Nucleus accumbens (tissue), 56 donors: ENCODE data around the gene LGALS7B.
"Not testable (repeated sequence)": the region's sequence is repeated elsewhere in the genome, so short reads cannot be mapped to it uniquely, and the experiment has no call there.

Experiments
- DNase-seq, 56 donors: peaks; one replicate each; lab custom pipeline; 2025; lab: John Stamatoyannopoulos, UW

LGALS7B gene

DNA sequence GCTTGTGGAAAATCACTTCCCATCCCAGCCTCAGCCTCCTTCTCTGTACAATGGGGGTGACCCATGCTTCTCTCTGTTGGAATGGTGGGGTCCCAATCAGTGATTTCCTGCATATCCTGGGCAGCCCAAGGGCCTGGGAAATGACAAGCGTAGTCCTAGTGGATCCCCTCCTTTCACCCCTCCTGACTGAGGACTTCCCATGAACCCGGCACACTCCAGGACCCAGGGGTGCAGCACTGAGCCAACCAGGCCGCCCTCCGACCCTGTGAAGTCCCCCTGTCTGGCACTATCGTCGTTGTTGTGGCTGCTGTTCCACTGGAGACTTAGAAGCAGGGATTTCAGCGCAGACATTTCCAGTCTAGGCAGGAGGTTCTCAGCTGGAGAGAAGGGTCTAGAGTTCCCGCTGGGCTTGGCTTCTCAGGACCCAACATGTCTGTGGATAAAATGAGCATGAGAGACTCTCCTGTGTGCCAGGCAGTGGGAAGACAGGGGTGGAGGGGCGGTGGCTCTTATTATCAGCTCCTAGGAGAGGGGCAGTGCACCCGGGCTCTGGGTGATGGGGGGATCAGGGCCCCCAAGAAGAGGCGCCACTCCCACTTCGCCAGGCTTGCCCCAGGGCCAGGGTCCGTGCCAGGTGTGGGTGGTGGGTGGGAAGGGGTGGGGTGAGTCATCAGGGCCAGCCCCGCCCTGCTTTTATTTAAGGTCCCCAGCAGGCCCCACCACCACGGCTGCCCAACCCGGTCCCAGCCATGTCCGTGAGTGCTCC, at the start of gene LGALS7B:
TSS of gene LGALS7B (plus strand) at position 723 of the 766 bp plus-strand sequence. CDS start at position 750, 27 bp downstream.
- DNase-seq = no peak

DNA sequence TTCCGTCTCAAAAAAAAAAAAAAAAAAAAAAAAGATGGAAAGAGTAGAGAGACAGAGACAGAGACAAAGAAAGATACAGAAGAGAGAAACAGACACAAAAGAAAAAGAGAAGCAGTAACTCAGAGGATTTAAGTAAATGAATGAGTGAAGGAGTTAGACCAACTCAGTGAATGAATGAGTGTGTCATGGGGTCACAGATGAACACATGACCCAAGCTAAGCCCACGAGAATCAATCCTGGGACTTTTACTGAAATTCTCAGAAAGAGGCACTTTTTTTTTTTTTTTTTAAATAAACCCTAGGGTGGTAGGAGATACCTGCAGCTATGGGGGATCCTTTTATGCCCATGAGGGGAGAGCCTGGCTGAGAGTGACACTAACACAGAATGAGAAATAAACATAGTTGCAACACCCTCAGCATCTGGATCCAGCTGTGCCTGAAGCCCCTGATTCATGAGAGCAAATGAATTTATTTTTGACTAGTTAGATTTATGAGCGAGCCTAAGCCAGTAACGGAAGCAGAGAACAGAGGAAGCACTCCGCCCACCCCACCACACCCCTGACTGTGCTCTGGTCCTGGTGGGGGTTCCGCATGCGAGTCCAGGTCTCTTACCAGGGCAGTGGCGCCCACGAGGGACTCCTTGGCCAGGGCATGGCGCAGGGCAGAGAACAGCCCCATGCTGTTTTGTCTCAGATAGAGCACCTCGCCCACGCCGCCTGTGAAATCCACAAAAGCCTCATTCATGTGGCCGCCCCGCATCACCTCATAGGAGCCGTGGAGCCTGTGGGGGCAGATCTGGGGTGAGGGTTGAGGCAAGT, 49.4 kb upstream of the LGALS7B start:
- no peak for DNase-seq

DNA sequence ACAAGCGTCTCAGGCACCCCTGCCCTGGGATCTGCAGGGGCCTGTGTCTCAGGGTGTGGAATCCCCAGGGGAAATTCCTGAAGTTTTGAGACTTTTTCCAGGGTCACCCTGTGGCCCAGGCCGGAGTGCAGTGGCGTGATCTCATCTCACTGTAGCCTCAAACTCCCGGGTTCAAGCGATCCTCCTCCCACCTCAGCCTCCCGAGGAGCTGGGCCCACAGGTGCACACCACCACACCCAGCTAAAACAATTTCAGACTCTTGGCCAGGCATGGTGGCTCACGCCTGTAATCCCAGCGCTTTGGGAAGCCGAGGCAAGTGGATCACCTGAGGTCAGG, 48.8 kb upstream of the LGALS7B start:
- no peak for DNase-seq

DNA sequence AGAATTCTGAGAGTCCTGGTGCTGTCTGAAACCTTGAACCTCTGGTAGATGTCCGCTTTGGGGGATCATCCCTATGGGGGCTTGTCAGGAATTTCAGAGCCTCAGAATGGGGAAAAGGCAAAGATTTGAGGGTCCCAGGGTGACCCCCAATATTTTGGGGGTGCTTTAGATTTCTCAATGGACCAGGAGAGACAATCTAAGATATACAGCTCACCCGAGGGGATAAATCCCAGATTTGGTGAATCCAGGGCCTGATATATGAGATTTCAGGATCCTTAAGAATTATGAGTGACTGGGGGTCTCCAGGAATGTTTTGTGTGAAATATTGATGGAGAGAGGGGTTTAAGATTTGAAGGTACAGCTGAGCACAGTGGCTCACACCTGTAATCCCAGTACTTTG, 48.1 kb upstream of the LGALS7B start:
- no peak for DNase-seq

DNA sequence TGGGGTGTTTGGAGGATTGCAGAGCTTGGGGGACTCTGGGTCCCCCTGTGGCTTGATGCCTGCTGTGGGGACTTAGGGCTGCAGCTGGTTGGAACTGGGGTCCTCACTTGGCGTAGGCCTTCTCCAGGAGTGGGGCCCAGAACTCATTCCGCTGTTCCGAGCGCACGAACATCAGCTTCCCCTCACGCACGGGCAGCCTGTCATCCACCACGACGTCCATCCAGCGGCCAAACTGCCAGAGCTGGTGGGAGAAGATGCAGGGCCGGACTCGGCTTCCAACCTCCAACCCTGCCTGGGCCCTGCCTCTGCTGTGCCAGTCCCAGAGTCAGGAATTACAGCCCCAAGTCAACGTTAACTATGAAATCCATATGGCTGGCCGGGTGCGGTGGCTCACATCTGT, 47.3 kb upstream of the LGALS7B start:
- no peak for DNase-seq

DNA sequence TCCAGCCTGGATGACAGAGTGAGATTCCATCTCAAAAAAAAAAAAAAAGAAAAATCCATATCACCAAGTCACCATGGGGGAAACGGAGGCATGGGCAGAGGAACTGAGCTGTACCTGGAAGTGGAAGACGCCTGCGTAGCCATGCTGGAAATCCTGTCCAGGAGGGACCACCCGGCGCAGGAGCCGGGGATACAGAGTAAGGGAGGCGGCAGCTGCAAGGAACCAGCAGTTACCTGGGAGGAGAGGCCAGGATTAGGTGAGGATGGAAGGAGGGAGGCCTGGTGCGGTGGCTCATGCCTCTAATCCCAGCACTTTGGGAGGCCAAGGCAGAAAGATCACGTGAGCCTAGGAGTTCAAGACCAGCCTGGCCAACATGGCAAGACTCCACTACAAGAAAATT, 46.7 kb upstream of the LGALS7B start:
- DNase-seq = no peak

DNA sequence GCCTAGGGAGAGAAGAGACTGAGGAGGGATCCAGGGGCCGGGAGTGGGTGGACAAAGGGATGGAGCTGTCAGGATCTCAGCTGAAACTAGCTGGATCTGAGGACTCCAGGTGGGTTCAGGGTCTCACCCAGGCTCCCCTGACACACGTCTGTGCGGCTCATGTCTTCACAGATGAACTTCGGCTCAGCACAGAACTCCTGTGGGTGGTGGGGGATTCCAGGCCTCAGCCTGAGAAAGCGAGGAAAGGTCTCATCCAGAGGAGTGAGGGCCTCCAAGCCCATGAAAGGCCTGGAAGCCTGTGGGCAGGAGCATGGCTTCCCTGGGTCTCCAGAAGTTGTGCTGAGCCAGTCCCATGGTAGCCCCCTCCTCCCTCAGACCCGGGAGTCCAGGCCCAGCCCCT, 46.1 kb upstream of the LGALS7B start:
- no peak for DNase-seq

DNA sequence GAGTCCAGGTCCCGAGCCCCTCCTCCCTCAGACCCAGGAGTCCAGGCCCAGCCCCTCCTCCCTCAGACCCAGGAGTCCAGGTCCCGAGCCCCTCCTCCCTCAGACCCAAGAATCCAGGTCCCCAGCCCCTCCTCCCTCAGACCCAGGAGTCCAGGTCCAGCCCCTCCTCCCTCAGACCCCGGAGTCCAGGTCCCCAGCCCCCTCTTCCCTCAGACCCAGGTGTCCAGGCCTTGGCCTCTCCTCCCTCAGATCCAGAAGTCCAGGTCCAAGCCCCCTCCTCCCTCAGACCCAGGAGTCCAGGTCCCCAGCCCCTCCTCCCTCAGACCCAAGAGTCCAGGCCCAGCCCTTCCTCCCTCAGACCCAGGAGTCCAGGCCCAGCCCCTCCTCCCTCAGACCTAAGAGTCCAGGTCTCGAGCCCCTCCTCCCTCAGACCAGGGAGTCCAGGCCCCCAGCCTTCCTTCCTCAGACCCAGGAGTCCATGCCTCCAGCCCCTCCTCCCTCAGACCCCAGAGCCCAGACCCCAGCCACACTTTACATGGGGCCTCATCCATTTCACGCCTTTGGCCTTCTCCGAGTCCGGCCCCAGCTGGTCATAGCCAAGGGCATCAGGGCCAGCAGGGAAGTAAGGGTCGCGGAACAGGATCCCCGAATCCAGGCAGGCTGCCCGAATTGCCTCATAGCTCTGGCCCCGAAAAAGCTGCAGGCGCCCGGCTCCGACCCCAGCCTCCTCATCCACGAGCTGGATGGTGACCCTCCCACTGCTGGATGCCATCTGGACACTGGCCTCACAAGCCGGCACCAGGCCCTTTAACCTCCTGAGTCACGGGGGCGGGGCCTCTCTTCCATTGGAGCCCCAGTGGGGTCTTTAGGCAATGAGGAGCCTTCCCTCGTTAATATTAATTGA, 45.4 kb upstream of the LGALS7B start:
- no peak for DNase-seq

DNA sequence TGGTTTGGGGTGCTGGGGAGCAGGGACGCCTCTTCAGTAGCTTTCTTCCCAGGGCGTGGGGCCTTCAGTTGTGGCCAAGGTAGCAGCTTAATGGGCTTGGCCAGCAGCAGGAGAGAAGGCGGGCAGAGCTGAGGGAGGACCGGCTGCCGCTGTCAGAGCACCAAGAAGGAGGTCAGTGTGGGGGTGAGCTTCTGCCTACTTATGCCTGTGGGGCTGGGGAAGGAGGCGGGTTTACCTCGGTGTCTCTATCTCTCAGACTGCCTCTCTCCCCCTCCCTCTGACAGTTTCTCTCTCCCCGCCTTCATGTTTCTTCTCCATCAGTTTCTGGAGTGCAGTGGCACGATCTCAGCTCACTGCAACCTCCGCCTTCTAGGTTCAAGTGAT, 44.7 kb upstream of the LGALS7B start, which contains the start of gene CAPN12:
TSS of gene CAPN12 (minus strand) at position 177 of the 384 bp plus-strand sequence. CDS start 309 bp downstream, outside the sequence.
- DNase-seq = no peak

DNA sequence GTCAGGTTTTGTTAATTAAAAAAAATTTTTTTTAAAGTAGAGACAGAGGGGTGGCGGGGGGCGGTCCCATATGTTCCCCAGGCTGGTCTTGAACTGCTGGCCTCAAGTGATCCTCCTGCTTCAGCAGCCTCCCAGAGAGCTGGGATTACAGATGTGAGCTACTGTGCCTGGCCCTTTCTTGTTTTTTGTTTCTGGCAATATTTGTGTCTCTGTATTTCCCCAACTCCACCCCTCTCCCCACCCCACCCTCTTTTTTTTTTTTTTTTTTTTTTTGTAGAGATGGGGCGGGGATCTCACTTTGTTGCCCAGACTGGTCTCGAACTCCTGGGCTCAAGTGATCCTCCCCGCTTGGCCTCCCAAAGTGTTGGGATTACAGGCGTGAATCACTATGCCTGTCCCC, 44.1 kb upstream of the LGALS7B start:
- DNase-seq = no peak

DNA sequence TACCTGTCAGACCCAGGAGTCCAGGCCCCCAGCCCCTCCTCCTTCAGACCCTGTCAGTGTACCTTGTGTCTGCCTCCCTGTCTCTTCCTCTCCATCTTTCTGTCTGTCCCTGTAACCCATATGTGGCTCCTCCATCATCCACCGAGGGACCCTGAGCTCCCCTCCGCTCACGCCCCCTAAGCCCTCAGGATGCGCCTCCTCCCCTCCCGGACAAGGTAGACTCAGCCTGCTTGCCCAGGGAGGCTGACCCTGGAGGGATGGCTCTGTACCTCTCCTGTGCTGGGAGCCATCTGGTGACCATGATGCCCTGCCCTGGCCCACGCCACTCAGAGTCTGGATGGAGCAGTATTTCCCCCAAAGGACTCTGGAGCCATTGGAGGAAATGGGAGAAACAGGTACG, 43.7 kb upstream of the LGALS7B start:
- no peak for DNase-seq

DNA sequence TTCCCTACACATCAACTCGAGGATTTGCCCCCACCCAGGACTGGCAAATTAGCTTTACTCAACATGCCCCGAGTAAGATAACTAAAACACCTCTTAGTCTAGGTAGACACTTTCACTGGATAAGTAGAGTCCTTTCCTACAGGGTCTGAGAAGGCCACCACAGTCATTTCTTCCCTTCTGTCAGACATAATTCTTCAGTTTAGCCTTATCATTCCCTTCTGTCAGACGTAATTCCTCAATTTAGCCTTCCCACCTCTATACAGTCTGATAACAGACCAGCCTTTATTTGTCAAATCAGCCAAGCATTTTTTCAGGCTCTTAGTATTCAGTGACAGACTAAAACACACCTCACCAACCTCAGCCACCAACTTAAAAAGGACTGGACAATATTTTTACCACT, 35.2 kb upstream of the LGALS7B start:
- DNase-seq = not testable (repeated sequence)

DNA sequence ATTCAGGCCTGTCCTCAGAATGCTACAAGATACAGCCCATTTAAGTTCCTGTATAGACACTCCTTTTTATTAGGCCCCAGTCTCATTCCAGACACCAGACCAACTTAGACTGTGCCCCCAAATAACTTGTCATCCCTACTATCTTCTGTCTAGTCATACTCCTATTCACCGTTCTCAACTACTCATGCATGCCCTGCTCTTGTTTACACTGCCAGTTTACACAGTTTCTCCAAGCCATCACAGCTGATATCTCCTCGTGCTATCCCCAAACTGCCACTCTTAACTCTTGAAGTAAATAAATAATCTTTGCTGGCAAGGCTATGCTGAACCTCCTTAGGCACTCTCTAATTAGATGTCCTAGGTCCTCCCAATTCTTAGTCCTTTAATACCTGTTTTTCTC, 34.8 kb upstream of the LGALS7B start:
- not testable (repeated sequence) for DNase-seq

DNA sequence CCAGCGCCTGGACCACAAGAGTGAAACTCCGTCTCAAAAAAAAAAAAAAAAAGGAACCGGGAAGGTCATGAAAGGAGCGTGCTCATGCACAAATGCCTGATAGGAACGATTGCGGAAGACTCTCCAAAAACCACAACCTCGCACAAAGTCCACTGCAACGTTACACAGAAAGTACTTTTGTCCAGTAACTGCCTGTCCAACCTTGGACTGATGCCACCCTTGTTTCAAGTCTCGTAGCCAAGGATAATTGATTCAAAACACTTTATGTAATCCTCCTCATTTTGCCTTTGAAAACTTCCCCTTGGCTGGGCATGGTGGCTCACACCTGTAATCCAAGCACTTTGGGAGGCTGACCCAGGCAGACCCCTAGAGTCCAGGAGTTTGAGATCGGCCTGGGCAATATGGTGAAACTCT, 29.4 kb upstream of the LGALS7B start:
- no peak for DNase-seq

DNA sequence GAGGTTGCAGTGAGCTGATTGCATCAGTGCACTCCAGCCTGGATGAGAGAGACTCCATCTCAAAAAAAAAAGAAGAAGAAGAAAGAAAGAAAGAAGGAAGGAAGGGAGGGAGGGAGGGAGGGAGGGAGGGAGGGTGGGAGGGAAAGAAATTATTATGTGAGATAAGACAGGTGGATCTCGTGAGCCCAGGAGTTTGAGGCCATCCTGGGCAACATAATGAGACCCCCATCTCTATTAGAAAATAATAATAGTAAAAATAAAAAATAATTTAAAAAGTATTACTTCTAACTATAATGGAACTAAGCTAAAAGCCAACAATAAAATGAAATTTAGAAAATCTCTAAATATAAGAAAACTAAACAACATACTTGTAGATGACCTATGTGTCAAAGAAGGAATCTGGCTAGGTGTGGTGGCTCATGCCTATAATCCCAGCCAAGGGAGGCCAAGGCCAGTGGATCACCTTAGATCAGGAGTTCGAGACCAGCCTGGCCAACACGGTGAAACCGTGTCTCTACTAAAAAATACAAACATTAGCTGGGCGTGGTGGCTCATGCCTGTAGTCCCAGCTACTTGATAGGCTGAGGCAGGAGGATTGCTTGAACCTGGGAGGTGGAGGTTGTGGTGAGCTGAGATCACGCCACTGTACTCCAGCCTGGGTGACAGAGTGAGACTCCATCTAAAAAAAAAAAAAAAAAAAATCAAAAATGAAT, 28.0 kb upstream of the LGALS7B start:
- DNase-seq = not testable (repeated sequence)

DNA sequence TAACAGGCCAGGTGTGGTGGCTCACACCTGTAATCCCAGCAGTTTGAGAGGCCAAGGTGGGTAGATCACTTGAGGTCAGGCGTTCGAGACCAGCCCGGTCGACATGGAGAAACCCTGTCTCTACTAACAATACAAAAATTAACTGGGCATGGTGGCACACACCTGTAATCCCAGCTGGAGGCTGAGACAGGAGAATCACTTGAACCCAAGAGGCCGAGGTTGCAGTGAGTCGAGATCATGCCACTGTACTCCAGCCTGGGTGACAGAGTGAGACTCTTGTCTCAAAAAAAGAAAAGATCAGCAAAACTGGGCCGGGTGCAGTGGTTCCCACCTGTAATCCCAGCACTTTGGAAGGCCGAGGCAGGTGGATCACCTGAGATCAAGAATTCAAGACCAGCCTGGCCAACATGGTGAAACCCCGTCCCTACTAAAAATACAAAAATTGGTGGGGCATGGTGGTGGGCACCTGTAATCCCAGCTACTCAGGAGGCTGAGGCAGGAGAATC, 27.1 kb upstream of the LGALS7B start:
- not testable (repeated sequence) for DNase-seq

DNA sequence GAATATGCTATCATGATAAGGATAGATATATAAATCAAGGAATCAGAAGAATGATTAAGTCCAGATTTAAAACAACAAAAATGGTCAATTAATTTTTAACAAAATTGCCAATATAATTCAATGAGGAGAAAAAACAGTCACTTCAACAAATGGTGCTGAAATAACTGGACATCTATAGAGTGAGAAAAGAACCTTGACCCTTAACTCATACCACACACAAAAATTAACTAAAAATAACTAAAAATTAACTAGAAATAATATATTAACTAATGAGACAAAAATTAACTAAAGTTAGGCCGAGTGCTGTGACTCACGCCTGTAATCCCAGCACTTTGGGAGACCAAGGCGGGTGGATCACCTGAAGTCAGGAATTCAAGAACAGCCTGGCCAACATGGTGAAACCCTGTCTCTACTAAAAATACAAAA, 25.2 kb upstream of the LGALS7B start:
- DNase-seq = no peak

DNA sequence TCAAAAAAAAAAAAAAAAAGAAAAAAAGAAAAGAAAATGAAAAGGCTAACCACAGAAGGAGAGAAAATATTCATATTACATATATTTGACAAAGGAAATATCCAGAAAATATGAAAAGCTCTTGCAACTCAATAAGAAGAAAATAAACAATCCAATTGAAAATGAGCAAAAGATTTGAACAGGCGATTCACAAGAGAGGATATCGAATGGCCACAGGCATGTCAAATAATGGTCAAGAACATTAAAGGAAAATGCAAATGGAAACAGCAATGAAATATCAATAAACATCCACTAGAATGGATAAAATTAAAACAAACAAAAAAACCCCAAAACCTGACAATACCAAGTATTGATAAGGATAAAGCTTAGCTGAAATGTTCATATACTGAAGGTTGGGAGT, 23.8 kb upstream of the LGALS7B start:
- DNase-seq = no peak

DNA sequence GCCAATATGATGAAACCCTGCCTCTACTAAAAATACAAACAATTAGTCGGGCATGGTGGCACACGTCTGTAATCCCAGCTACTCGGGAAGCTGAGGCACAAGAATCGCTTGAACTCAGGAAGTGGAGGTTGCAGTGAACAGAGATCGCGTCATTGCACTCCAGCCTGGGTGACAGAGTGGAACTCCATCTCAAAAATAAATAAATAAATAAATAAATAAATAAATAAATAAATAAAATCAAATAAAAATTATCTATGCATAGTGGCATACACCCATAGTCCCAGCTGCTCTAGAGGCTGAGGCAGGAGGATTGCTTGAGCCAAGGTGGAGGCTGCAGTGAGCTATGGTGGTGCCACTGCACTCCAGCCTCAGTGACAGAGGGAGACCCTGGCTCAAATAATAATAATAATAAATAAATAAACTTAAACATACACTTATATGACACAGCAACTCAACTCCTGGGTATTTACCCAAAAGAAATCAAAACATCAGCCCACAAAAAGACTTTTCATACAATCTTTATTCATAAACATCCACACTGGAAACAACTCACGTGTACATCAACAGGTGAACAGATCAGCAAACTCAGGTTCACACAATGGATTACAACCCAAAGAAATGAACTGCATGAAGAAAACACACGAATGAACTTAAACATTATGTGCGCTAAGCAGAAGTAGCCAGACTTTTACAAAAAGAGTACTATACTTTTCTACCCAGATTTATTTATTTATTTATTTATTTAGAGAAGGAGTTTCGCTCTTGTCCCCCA, 22.5 kb upstream of the LGALS7B start:
- no peak for DNase-seq
